WTC11 (cell line): ENCODE data around the gene CBFA2T3. TPM values are rescaled to one million over a fixed set of nuclear protein-coding genes. Genes with fewer than 3 reads are reported as not detected.

Source experiments
- ATAC-seq: fragments of 200-7000 bp; cut with Tn5 transposase; 2 replicates; pipeline ENCODE4 v1.10.0; 2021; ENCODE audit warnings: mild to moderate bottlenecking, moderate library complexity
- CTCF ChIA-PET: fragments of 300-600 bp; sonication (Branson Sonifier 250); formaldehyde crosslinking; loops from one replicate; lab custom pipeline; 2021; ENCODE audit warnings: antibody characterized with exemption; lab: Charles Lee
- POLR2A ChIA-PET: fragments of 350-600 bp; sonication (Branson Sonifier 250); formaldehyde crosslinking; loops from one replicate; lab custom pipeline; 2021; ENCODE audit warnings: antibody characterized with exemption; lab: Charles Lee
- DNase-seq: peaks from one replicate; pipeline ENCODE4 v3.0.0; 2021; ENCODE audit warnings: low spot score
- H3K27ac Mint-ChIP-seq: 2 replicates; pipeline ENCODE4 v1.8.0; 2021; ENCODE audit warnings: mixed read lengths
- H3K27me3 Mint-ChIP-seq: 2 replicates; pipeline ENCODE4 v1.8.0; 2021; ENCODE audit warnings: low read depth, mild to moderate bottlenecking, moderate library complexity, mixed read lengths
- H3K36me3 Mint-ChIP-seq: 2 replicates; pipeline ENCODE4 v1.8.0; 2021; ENCODE audit warnings: mixed read lengths
- H3K4me1 Mint-ChIP-seq: 2 replicates; pipeline ENCODE4 v1.8.0; 2022; ENCODE audit warnings: mixed read lengths
- H3K4me3 Mint-ChIP-seq: 2 replicates; pipeline ENCODE4 v1.8.0; 2021; ENCODE audit warnings: mild to moderate bottlenecking, moderate library complexity, mixed read lengths
- H3K9me3 Mint-ChIP-seq: 2 replicates; pipeline ENCODE4 v1.8.0; 2021; ENCODE audit warnings: mixed read lengths
- ELF4 ChIP-seq: sonication (generic); formaldehyde crosslinking; IDR thresholded peaks from 2 replicates; pipeline ENCODE4 v1.8.1; 2022; ENCODE audit warnings: low read depth, mild to moderate bottlenecking, moderate library complexity, missing genetic modification reagents
- JAZF1 ChIP-seq: fragments of 250-450 bp; sonication (Bioruptor Pico); IDR thresholded peaks from 2 replicates; pipeline ENCODE4 v1.9.0; 2021; ENCODE audit warnings: moderate library complexity, mild to moderate bottlenecking, inconsistent platforms
- NFATC4 ChIP-seq: fragments of 250-450 bp; sonication (Bioruptor Pico); IDR thresholded peaks from 2 replicates; pipeline ENCODE4 v1.9.0; 2021; ENCODE audit warnings: mild to moderate bottlenecking
- NR1H2 ChIP-seq: sonication (generic); formaldehyde crosslinking; IDR thresholded peaks from 2 replicates; pipeline ENCODE4 v1.9.0; 2021; ENCODE audit warnings: mild to moderate bottlenecking, moderate library complexity, missing genetic modification reagents
- SP1 ChIP-seq: sonication (generic); formaldehyde crosslinking; conservative IDR thresholded peaks from 2 replicates; pipeline ENCODE4 v1.8.1; 2022; ENCODE audit warnings: missing genetic modification reagents
- ZNF219 ChIP-seq: sonication (generic); formaldehyde crosslinking; IDR thresholded peaks from 2 replicates; pipeline ENCODE4 v1.8.0; 2023; ENCODE audit warnings: missing genetic modification reagents, mild to moderate bottlenecking, borderline replicate concordance
- ZNF423 ChIP-seq: fragments of 250-450 bp; sonication (Bioruptor Pico); IDR thresholded peaks from 2 replicates; pipeline ENCODE4 v2.1.2; 2022; ENCODE audit warnings: mild to moderate bottlenecking, moderate library complexity
- total RNA-seq: library from RNA; stranded (reverse); gene quantifications from 3 replicates; pipeline ENCODE4 v1.2.3, GENCODE V29; 2021
- TF ChIP-seq, protein P1 (sequence below): sonication (generic); formaldehyde crosslinking; conservative IDR thresholded peaks from 2 replicates; pipeline ENCODE4 v1.8.1; 2023; ENCODE audit warnings: mild to moderate bottlenecking, low read depth, missing genetic modification reagents, moderate library complexity
- TF ChIP-seq, protein P2 (sequence below): sonication (generic); formaldehyde crosslinking; IDR thresholded peaks from 2 replicates; pipeline ENCODE4 v1.8.1; 2023; ENCODE audit warnings: mild to moderate bottlenecking, missing genetic modification reagents, moderate library complexity
- TF ChIP-seq, protein P3 (sequence below): sonication (generic); formaldehyde crosslinking; IDR thresholded peaks from 2 replicates; pipeline ENCODE4 v1.8.1; 2023; ENCODE audit warnings: mild to moderate bottlenecking, moderate library complexity, missing genetic modification reagents
- TF ChIP-seq, protein P4 (sequence below): sonication (generic); formaldehyde crosslinking; IDR thresholded peaks from 2 replicates; pipeline ENCODE4 v1.8.0; 2023; ENCODE audit warnings: missing genetic modification reagents
- TF ChIP-seq, protein P5 (sequence below): sonication (generic); formaldehyde crosslinking; IDR thresholded peaks from 2 replicates; pipeline ENCODE4 v1.8.1; 2023; ENCODE audit warnings: mild to moderate bottlenecking, missing genetic modification reagents, borderline replicate concordance
- TF ChIP-seq, protein P6 (sequence below): sonication (generic); formaldehyde crosslinking; IDR thresholded peaks from 2 replicates; pipeline ENCODE4 v1.8.1; 2022; ENCODE audit warnings: mild to moderate bottlenecking, missing genetic modification reagents, moderate library complexity, borderline replicate concordance
- TF ChIP-seq, protein P7 (sequence below): sonication (generic); formaldehyde crosslinking; IDR thresholded peaks from 2 replicates; pipeline ENCODE4 v1.8.0; 2022; ENCODE audit warnings: mild to moderate bottlenecking, missing genetic modification reagents

Gene CBFA2T3
- total RNA-seq, 1 experiment from 2014 or later: 2.6 TPM

DNA sequence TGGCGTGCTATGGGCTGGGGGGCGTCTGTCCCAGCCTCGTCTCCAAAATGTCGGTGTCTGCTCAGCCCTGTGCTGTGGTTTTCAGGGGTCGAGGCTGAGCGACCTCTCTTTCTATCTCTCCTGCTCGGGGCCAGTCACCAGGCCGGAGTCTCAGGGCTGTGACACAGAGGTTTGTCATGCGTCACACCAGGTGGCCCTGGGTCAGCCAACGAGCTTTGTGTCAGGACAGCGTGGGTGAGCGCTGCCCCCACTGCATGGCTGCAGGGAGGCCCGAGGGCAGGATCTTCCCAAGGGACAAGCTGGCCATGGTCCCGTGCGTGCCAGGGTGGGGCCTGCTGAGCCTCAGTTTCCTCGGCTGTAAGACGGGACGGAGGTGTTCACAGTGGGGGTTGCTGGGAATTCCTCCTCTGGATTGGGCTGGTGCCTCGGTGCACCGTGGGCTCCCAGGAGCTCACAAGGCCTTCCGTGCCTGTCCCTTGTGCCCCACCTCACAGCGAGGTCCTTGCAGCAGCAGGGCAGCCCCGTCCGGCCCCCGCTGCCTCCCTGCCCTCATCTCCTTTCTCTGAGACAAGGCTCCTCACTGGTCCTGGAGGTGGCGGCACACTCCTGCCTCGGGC, 50.5 kb downstream of the CBFA2T3 start (continued):
- TF ChIP-seq, protein P1, sequence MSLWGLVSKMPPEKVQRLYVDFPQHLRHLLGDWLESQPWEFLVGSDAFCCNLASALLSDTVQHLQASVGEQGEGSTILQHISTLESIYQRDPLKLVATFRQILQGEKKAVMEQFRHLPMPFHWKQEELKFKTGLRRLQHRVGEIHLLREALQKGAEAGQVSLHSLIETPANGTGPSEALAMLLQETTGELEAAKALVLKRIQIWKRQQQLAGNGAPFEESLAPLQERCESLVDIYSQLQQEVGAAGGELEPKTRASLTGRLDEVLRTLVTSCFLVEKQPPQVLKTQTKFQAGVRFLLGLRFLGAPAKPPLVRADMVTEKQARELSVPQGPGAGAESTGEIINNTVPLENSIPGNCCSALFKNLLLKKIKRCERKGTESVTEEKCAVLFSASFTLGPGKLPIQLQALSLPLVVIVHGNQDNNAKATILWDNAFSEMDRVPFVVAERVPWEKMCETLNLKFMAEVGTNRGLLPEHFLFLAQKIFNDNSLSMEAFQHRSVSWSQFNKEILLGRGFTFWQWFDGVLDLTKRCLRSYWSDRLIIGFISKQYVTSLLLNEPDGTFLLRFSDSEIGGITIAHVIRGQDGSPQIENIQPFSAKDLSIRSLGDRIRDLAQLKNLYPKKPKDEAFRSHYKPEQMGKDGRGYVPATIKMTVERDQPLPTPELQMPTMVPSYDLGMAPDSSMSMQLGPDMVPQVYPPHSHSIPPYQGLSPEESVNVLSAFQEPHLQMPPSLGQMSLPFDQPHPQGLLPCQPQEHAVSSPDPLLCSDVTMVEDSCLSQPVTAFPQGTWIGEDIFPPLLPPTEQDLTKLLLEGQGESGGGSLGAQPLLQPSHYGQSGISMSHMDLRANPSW (CRISPR knock-in tag): no peak
- no peak for TF ChIP-seq SP1
- TF ChIP-seq, protein P2, sequence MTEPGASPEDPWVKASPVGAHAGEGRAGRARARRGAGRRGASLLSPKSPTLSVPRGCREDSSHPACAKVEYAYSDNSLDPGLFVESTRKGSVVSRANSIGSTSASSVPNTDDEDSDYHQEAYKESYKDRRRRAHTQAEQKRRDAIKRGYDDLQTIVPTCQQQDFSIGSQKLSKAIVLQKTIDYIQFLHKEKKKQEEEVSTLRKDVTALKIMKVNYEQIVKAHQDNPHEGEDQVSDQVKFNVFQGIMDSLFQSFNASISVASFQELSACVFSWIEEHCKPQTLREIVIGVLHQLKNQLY (CRISPR knock-in tag): no peak
- TF ChIP-seq, all 79 proteins: peak for 0

DNA sequence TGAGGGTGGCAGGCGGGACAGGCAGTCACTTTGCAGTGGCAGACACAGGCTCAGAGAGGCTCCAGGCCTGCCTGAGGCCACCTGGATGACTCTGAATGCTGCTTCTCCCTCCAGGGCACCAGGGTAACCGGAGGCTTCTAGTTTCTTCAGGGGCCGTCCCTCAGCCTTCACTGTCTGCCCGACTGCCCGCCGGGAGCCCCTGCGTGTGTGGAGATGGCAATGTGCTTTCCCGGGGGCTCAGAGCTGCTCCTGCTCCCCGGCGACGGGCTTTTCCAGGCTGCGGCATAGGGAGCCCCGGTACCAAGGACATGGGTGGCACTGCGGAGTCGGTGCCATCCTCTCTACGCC, 51.5 kb downstream of the CBFA2T3 start:
- POLR2A ChIA-PET: no interaction called here
- DNase-seq: no peak
- Mint-ChIP-seq H3K27me3 (no peaks in the 10 kb centered on the region), H3K9me3 (peaks cover 7% of the 10 kb centered on the region), H3K4me3 (no peak overlapping the region), H3K36me3 (no peaks in the 10 kb centered on the region), H3K4me1 (peaks cover 14% of the 10 kb centered on the region), H3K27ac (no peak overlapping the region)
- ATAC-seq: no peak
- CTCF ChIA-PET: interaction anchor here (2.5 kb wide), 1 partner anchor 242 kb away, joined by 11 read pairs; no protein-coding TSS in a partner anchor
- TF ChIP-seq, protein P3, sequence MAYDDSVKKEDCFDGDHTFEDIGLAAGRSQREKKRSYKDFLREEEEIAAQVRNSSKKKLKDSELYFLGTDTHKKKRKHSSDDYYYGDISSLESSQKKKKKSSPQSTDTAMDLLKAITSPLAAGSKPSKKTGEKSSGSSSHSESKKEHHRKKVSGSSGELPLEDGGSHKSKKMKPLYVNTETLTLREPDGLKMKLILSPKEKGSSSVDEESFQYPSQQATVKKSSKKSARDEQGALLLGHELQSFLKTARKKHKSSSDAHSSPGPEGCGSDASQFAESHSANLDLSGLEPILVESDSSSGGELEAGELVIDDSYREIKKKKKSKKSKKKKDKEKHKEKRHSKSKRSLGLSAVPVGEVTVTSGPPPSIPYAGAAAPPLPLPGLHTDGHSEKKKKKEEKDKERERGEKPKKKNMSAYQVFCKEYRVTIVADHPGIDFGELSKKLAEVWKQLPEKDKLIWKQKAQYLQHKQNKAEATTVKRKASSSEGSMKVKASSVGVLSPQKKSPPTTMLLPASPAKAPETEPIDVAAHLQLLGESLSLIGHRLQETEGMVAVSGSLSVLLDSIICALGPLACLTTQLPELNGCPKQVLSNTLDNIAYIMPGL (CRISPR knock-in tag): no peak
- TF ChIP-seq, protein P4, sequence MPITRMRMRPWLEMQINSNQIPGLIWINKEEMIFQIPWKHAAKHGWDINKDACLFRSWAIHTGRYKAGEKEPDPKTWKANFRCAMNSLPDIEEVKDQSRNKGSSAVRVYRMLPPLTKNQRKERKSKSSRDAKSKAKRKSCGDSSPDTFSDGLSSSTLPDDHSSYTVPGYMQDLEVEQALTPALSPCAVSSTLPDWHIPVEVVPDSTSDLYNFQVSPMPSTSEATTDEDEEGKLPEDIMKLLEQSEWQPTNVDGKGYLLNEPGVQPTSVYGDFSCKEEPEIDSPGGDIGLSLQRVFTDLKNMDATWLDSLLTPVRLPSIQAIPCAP: no peak
- TF ChIP-seq NFATC4 (CRISPR knock-in tag) (no peak), ELF4 (CRISPR knock-in tag) (no peak), ZNF423 (no peak), ZNF219 (no peak), JAZF1 (CRISPR knock-in tag) (no peak), NR1H2 (CRISPR knock-in tag) (no peak)
- TF ChIP-seq, protein P5, sequence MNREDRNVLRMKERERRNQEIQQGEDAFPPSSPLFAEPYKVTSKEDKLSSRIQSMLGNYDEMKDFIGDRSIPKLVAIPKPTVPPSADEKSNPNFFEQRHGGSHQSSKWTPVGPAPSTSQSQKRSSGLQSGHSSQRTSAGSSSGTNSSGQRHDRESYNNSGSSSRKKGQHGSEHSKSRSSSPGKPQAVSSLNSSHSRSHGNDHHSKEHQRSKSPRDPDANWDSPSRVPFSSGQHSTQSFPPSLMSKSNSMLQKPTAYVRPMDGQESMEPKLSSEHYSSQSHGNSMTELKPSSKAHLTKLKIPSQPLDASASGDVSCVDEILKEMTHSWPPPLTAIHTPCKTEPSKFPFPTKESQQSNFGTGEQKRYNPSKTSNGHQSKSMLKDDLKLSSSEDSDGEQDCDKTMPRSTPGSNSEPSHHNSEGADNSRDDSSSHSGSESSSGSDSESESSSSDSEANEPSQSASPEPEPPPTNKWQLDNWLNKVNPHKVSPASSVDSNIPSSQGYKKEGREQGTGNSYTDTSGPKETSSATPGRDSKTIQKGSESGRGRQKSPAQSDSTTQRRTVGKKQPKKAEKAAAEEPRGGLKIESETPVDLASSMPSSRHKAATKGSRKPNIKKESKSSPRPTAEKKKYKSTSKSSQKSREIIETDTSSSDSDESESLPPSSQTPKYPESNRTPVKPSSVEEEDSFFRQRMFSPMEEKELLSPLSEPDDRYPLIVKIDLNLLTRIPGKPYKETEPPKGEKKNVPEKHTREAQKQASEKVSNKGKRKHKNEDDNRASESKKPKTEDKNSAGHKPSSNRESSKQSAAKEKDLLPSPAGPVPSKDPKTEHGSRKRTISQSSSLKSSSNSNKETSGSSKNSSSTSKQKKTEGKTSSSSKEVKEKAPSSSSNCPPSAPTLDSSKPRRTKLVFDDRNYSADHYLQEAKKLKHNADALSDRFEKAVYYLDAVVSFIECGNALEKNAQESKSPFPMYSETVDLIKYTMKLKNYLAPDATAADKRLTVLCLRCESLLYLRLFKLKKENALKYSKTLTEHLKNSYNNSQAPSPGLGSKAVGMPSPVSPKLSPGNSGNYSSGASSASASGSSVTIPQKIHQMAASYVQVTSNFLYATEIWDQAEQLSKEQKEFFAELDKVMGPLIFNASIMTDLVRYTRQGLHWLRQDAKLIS (CRISPR knock-in tag): no peak
- TF ChIP-seq, protein P6, sequence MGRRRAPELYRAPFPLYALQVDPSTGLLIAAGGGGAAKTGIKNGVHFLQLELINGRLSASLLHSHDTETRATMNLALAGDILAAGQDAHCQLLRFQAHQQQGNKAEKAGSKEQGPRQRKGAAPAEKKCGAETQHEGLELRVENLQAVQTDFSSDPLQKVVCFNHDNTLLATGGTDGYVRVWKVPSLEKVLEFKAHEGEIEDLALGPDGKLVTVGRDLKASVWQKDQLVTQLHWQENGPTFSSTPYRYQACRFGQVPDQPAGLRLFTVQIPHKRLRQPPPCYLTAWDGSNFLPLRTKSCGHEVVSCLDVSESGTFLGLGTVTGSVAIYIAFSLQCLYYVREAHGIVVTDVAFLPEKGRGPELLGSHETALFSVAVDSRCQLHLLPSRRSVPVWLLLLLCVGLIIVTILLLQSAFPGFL (CRISPR knock-in tag): no peak
- TF ChIP-seq, protein P7, sequence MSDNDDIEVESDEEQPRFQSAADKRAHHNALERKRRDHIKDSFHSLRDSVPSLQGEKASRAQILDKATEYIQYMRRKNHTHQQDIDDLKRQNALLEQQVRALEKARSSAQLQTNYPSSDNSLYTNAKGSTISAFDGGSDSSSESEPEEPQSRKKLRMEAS (CRISPR knock-in tag): no peak
